ENCODE results near the gene KIF17.

DNA sequence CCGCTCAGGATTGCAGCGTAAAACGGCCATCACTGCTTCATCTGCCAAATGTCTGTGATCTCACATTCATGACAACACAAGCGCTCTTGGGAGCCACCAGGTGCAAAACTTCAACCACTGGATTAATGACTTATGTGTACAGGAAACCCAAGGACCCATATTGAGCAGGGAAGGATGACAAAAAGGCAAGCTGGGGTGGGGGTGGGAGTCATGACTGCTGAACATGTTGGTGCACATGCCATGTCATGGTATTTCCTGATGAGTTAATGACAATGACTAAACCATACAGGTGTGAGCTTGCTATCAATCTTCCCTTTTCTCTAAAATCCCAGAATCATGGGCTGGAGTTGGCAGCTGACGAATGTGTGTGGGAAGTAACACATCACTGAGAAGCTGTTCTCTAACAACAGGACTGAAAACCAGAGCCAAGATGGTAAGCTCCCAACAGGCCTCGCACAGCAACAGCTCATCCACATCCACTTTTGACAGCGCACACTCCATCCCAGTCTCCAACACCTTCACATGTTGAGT, 17.8 kb upstream of the KIF17 start:
- no peak for TF ChIP-seq BACH1 (IDR thresholded peaks at IDR 0.05; ENCODE audit: low read length)
- TF ChIP-seq CHD2 (IDR thresholded peaks at IDR 0.05; ENCODE audit: low read length) = no peak
- TF ChIP-seq CEBPB (IDR thresholded peaks at IDR 0.05; ENCODE audit: low read depth, low read length) = no peak
- TF ChIP-seq, protein P1, sequence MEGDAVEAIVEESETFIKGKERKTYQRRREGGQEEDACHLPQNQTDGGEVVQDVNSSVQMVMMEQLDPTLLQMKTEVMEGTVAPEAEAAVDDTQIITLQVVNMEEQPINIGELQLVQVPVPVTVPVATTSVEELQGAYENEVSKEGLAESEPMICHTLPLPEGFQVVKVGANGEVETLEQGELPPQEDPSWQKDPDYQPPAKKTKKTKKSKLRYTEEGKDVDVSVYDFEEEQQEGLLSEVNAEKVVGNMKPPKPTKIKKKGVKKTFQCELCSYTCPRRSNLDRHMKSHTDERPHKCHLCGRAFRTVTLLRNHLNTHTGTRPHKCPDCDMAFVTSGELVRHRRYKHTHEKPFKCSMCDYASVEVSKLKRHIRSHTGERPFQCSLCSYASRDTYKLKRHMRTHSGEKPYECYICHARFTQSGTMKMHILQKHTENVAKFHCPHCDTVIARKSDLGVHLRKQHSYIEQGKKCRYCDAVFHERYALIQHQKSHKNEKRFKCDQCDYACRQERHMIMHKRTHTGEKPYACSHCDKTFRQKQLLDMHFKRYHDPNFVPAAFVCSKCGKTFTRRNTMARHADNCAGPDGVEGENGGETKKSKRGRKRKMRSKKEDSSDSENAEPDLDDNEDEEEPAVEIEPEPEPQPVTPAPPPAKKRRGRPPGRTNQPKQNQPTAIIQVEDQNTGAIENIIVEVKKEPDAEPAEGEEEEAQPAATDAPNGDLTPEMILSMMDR (IDR thresholded peaks at IDR 0.05; ENCODE audit: control extremely low read depth in 1 of 3, insufficient read depth in 1 of 3, low read depth in 1 of 3, low read length in 3 of 3) = no peak
- TF ChIP-seq, protein P2, sequence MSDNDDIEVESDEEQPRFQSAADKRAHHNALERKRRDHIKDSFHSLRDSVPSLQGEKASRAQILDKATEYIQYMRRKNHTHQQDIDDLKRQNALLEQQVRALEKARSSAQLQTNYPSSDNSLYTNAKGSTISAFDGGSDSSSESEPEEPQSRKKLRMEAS (IDR thresholded peaks at IDR 0.05) = no peak
- no peak for TF ChIP-seq RAD21 (IDR thresholded peaks at IDR 0.05 in 1 of 2, conservative IDR thresholded peaks at IDR 0.05 in 1 of 2; ENCODE audit: low read depth in 2 of 2, low read length in 2 of 2)
- TF ChIP-seq POLR2AphosphoS5 (IDR thresholded peaks at IDR 0.05; ENCODE audit: low read depth, low read length) = no peak
- TF ChIP-seq EZH2 (IDR thresholded peaks at IDR 0.05; ENCODE audit: low read depth, low read length, severe bottlenecking) = no peak
- TF ChIP-seq, protein P3, sequence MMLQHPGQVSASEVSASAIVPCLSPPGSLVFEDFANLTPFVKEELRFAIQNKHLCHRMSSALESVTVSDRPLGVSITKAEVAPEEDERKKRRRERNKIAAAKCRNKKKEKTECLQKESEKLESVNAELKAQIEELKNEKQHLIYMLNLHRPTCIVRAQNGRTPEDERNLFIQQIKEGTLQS (IDR thresholded peaks at IDR 0.05; ENCODE audit: insufficient read depth, low read depth, low read length) = no peak
- no peak for TF ChIP-seq GTF2F1 (IDR thresholded peaks at IDR 0.05; ENCODE audit: borderline replicate concordance, low read depth, low read length)
- no peak for TF ChIP-seq POLR2A (IDR thresholded peaks at IDR 0.05; ENCODE audit: control extremely low read depth in 1 of 2, low read depth in 2 of 2, low read length in 2 of 2)
